Measurements from ENCODE around the gene FLNC.

DNA sequence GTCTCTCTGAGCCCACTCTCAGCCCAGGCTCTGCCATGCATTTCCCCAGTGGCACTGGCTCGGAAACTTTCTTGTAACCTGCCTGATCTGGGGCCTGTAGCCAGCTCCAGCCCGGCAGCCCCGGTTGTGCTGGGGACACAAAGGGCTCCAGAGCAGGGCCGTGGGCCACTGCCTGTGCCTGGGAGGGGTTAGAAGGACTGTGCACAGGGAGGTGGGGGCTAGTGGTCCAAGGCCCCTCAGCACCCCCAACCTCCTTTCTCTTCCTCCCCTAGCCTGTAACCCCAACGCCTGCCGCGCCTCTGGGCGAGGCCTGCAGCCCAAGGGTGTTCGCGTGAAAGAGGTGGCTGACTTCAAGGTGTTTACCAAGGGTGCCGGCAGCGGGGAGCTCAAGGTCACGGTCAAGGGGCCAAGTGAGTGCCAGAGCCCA is 9.6 kb downstream of the FLNC start:
- TF ChIP-seq EZH2 (IDR thresholded peaks at IDR 0.05; ENCODE audit: borderline replicate concordance, low read length) = no peak
- TF ChIP-seq, protein P1, sequence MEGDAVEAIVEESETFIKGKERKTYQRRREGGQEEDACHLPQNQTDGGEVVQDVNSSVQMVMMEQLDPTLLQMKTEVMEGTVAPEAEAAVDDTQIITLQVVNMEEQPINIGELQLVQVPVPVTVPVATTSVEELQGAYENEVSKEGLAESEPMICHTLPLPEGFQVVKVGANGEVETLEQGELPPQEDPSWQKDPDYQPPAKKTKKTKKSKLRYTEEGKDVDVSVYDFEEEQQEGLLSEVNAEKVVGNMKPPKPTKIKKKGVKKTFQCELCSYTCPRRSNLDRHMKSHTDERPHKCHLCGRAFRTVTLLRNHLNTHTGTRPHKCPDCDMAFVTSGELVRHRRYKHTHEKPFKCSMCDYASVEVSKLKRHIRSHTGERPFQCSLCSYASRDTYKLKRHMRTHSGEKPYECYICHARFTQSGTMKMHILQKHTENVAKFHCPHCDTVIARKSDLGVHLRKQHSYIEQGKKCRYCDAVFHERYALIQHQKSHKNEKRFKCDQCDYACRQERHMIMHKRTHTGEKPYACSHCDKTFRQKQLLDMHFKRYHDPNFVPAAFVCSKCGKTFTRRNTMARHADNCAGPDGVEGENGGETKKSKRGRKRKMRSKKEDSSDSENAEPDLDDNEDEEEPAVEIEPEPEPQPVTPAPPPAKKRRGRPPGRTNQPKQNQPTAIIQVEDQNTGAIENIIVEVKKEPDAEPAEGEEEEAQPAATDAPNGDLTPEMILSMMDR (conservative IDR thresholded peaks at IDR 0.05 in 1 of 2, IDR thresholded peaks at IDR 0.05 in 1 of 2; ENCODE audit: extremely low read depth in 1 of 2, insufficient read depth in 1 of 2, low read depth in 1 of 2, low read length in 2 of 2) = no peak
